AG04450 (cell line): Measurements from ENCODE around the gene CEP104. TPM values are rescaled to one million over a fixed set of nuclear protein-coding genes. Genes with fewer than 3 reads are reported as not detected.

Experiments
- CTCF ChIA-PET: fragments of 300-600, 350-600 bp; formaldehyde crosslinking; extraction: SDS; loops from one replicate; lab custom pipeline; 2022; ENCODE audit warnings: antibody characterized with exemption, inconsistent platforms; lab: Charles Lee
- POLR2A ChIA-PET: fragments of 350-600 bp; formaldehyde crosslinking; extraction: SDS; loops from one replicate; lab custom pipeline; 2021; ENCODE audit warnings: antibody characterized with exemption, inconsistent platforms; lab: Yijun Ruan, JAX
- DNase-seq: peaks from one replicate; pipeline ENCODE4 v3.0.0-alpha.2; 2011; ENCODE audit warnings: low read depth, low spot score
- H3K27ac ChIP-seq: one replicate; pipeline ENCODE4 v1.5.1; 2012; ENCODE audit warnings: low read depth, low read length, control low read depth
- H3K27me3 ChIP-seq: one replicate; pipeline ENCODE4 v1.6.0; 2012; ENCODE audit warnings: low read length; ENCODE audit not compliant: control insufficient read depth, insufficient read depth
- H3K4me3 ChIP-seq: 2 replicates; pipeline ENCODE4 v1.5.1; 2011; ENCODE audit warnings: mild to moderate bottlenecking, low read depth, low read length, control low read depth
- H3K9me3 ChIP-seq: 2 replicates; pipeline ENCODE4 v1.5.1; 2012; ENCODE audit warnings: low read length; ENCODE audit not compliant: control insufficient read depth, insufficient read depth
- polyA plus RNA-seq: library from polyadenylated mRNA; depleted of rRNA; stranded (reverse); fragments of >200 nt; gene quantifications from 2 replicates; pipeline ENCODE4 v1.2.3, GENCODE V29; 2011
- TF ChIP-seq, protein P1 (sequence below): IDR thresholded peaks from 2 replicates; pipeline ENCODE4 v1.5.1; 2011; ENCODE audit warnings: low read depth, low read length, control low read depth, inconsistent platforms

CEP104 gene
- polyA plus RNA-seq, 1 experiment: 38.4 TPM

DNA sequence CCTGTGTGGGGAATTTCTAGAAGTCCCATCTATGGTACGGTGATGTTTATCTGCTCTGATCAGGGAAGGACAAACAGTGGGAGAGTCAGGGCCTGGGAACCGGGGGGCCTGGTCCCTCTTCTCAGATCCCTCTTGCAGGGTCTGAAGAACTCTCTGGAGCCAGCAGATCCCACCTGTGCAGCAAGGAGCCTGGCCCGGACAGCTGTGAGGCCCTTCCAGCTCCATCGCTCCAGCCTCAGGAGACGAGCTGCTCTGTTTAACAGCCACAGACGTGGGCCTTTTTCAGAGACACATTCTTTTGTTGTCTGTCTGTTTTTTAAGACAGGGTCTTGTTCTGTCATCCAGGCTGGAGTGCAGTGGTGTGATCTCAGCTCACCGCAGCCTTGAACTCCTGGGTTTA, 28.6 kb upstream of the CEP104 start:
- POLR2A ChIA-PET: no interaction called here
- no peak overlapping the region for H3K27ac ChIP-seq
- CTCF ChIA-PET: no interaction called here

DNA sequence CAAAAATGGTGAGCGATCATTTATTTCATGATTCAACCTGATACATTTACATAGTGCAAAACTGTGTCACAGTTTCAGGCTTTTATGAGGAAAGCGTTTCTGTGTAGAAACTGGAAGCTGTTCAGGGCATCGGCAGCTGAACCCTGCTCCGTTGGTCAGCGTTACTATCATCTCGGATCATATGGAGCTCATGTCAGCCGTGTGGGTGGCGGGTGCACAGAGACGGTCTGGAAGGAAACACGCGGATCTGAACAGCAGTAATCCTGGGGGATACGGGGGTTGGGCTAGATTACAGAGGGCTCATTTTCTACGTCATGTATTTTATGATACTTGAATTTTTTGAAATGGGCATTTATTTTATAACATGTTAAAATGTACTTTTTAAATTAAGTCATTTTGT, 28.0 kb upstream of the CEP104 start:
- Histone ChIP-seq H3K27ac (no peak overlapping the region), H3K27me3 (no peaks in the 10 kb centered on the region), H3K9me3 (no peaks in the 10 kb centered on the region), H3K4me3 (no peak overlapping the region)
- POLR2A ChIA-PET: no interaction called here
- DNase-seq: no peak
- CTCF ChIA-PET: no interaction called here
- TF ChIP-seq, protein P1, sequence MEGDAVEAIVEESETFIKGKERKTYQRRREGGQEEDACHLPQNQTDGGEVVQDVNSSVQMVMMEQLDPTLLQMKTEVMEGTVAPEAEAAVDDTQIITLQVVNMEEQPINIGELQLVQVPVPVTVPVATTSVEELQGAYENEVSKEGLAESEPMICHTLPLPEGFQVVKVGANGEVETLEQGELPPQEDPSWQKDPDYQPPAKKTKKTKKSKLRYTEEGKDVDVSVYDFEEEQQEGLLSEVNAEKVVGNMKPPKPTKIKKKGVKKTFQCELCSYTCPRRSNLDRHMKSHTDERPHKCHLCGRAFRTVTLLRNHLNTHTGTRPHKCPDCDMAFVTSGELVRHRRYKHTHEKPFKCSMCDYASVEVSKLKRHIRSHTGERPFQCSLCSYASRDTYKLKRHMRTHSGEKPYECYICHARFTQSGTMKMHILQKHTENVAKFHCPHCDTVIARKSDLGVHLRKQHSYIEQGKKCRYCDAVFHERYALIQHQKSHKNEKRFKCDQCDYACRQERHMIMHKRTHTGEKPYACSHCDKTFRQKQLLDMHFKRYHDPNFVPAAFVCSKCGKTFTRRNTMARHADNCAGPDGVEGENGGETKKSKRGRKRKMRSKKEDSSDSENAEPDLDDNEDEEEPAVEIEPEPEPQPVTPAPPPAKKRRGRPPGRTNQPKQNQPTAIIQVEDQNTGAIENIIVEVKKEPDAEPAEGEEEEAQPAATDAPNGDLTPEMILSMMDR: no peak

More for the DNA sequence above, 28.6 kb upstream of the CEP104 start:
- H3K9me3 ChIP-seq: no peaks in the 10 kb centered on the region
- H3K4me3 ChIP-seq: no peak overlapping the region
- TF ChIP-seq, protein P1: no peak
- no peak for DNase-seq
- no peaks in the 10 kb centered on the region for H3K27me3 ChIP-seq

DNA sequence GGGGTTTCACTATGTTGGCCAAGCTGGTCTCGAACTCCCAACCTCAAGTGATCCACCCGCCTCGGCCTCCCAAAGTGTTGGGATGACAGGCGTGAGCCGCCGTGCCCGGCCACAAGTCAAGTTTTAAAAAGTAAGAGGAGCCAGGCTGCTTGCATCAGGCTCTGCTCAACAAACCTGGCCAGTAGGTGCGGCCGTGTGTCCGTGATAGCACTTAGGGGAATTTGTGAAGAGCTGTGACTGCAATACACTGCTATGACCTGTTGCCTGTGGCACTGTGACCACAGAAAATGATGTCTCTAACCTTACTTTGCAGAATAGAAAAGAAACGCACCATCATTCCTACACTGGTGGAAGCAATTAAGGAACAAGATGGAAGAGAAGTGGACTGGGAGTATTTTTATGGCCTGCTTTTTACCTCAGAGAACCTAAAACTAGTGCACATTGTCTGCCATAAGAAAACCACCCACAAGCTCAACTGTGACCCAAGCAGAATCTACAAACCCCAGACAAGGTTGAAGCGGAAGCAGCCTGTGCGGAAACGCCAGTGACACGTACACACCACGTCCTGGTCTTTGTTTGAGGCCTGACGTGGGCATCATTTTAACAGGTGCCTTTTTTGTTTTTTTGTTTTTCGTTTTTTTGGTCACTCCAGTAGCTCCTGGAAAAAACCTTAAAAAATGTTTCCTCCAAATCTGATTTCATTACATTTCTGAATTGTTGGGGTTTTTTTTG, 26.3 kb upstream of the CEP104 start:
- ChIA-PET POLR2A (no interaction called here), CTCF (no interaction called here)
- no peak for DNase-seq
- Histone ChIP-seq H3K9me3 (peaks cover 10% of the 10 kb centered on the region), H3K27ac (no peak overlapping the region), H3K27me3 (no peaks in the 10 kb centered on the region), H3K4me3 (no peak overlapping the region)
- TF ChIP-seq, protein P1: no peak

DNA sequence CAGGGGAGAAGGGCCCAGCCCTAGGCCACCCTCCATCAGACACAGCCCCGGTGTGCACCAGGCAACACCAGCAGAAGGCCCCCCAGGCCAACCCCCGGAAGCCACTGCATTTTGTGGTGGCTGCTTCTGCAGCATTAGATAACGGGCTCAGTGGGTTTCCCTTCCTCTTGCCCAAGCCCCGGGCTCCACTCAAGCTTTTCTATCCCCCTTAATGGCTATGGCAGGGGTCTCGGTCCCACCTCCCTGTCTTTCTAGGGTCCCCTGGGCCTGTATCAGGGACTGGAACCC, 24.1 kb upstream of the CEP104 start:
- ChIA-PET POLR2A (no interaction called here), CTCF (no interaction called here)
- no peaks in the 10 kb centered on the region for H3K27me3 ChIP-seq
- H3K4me3 ChIP-seq: no peak overlapping the region
- no peak for DNase-seq
- TF ChIP-seq, protein P1: no peak
- peaks cover 10% of the 10 kb centered on the region for H3K9me3 ChIP-seq
- no peak overlapping the region for H3K27ac ChIP-seq

DNA sequence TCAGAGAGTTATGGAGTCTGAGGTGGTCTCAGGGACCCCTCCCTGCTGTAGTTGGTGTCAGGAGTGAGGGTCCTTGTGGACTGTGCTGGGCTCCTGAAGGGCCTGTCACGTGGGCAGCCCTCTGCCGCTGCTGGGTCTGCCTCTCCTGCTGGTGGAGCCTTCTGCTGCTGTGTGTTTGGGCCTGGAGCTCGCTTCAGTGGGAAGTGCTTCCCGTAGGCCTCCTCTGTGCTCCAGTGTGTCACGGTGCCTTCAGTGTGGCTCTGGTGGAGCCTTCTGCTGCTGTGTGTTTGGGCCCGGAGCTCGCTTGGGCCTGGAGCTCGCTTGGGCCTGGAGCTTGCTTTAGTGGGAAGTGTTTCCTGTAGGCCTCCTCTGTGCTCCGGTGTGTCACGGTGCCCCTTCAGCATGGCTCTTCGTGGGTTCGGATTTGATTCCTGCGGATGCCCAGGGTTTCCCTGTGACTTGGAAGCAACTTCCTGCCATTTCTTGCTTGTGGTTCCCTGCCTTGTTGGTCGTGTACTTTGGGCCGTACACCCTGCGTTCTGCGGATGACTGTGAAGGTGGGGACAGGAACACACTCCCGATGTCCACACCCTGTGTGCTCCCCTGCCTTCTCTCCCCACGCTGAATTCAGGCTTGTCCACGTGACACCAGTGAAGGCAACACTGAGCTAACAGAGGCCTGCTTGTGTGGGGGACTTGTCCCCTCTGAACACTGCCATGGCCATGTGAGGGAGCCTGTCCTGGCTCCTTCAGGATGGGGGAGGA, 23.6 kb upstream of the CEP104 start:
- H3K4me3 ChIP-seq: no peak overlapping the region
- no peak overlapping the region for H3K27ac ChIP-seq
- no peaks in the 10 kb centered on the region for H3K27me3 ChIP-seq
- POLR2A ChIA-PET: no interaction called here
- TF ChIP-seq, protein P1: no peak
- no peak for DNase-seq
- CTCF ChIA-PET: no interaction called here
- peaks cover 10% of the 10 kb centered on the region for H3K9me3 ChIP-seq
